KBM-7 (cell line): ENCODE results near the gene MRRF.
A peak's percentile ranks its signal among the peaks of the same experiment; 100 is the strongest.

Experiments used
- DNase-seq: peaks from one replicate; pipeline ENCODE4 v3.0.0-alpha.2; 2015
- in situ Hi-C: fragments of 300-500 bp; cut with MboI; formaldehyde crosslinking; loops from 2 replicates; pipeline ENCODE4 v1.14.3; 2020; ENCODE audit warnings: low sequenced_read_pairs, low pct_unique_long_range_greater_than_20kb, mixed read lengths

Gene MRRF

GRCh38 chr9:122370303-122370702 lies 105.6 kb downstream of the MRRF start:
- in situ Hi-C loops = no loop called here
- DNase-seq = peak; percentile 65

GRCh38 chr9:122370869-122371755 lies 106.4 kb downstream of the MRRF start, which contains the start of gene PTGS1:
Gene PTGS1 (plus strand): TSS chr9:122371024. CDS start chr9:122371085, 61 bp downstream.
- in situ Hi-C loops = no loop called here
- DNase-seq = peak; percentile 55

- no peak for DNase-seq
- in situ Hi-C loops = no loop called here
These were observed 107.2 kb downstream of the MRRF start for GRCh38 chr9:122371846-122372245.

GRCh38 chr9:122372856-122373845 lies 108.5 kb downstream of the MRRF start:
- DNase-seq = no peak
- in situ Hi-C loops = no loop called here

GRCh38 chr9:122374885-122375420 lies 110.3 kb downstream of the MRRF start:
- in situ Hi-C loops = no loop called here
- DNase-seq = no peak

GRCh38 chr9:122376796-122377195 lies 112.1 kb downstream of the MRRF start:
- no peak for DNase-seq
- in situ Hi-C loops = no loop called here

- in situ Hi-C loops = no loop called here
- DNase-seq = no peak
These were observed 112.8 kb downstream of the MRRF start for GRCh38 chr9:122377241-122378164.

GRCh38 chr9:122378236-122378635 lies 113.6 kb downstream of the MRRF start:
- in situ Hi-C loops = no loop called here
- no peak for DNase-seq

- in situ Hi-C loops = no loop called here
These were observed 114.7 kb downstream of the MRRF start for GRCh38 chr9:122379340-122379739.

GRCh38 chr9:122380293-122380692 lies 115.6 kb downstream of the MRRF start:
- in situ Hi-C loops = no loop called here
- DNase-seq = no peak

More at GRCh38 chr9:122379340-122379739, 114.7 kb downstream of the MRRF start:
- DNase-seq = peak; percentile 42
